Retina (tissue), 1 donor: Measurements from ENCODE around the gene TEX11.
"Not testable (repeated sequence)": the region's sequence is repeated elsewhere in the genome, so short reads cannot be mapped to it uniquely, and the experiment has no call there.

Source experiments
- DNase-seq: peaks from one replicate; pipeline ENCODE4 v3.0.0-alpha.2; 2016

TEX11 gene

DNA sequence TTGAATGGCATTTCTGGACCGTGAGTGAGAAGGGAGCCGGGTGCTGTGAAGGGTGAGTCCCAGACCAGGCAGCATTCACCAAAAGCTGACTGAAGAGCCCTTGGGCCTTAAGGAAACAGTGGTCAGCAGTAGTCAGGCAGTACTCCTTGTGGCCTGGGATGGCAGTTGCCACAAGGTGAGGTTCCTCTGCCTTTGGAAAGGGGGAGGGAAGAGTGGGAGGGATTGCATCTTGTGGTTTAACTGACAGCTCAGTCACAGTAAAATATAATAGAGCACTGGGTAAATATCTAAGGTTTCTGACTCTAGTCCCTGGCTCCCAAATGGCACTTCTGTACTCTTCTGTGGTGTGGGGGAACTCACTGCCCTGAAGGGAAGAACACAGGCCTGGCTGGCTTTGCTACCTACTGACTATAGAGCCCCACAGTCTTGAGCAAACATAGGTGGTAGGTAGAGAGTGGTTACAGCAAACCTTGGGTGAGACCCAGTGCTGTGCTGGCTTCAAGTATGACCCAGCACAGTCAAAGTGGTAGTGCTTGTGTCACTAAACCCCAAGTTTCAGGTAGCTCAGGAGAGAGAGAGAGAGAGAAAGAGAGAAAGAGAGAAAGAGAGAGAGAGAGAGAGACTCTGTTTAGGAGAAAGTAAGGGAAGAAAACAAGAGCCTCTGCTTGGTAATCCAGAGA is 154.2 kb downstream of the TEX11 start:
- no peak for DNase-seq

DNA sequence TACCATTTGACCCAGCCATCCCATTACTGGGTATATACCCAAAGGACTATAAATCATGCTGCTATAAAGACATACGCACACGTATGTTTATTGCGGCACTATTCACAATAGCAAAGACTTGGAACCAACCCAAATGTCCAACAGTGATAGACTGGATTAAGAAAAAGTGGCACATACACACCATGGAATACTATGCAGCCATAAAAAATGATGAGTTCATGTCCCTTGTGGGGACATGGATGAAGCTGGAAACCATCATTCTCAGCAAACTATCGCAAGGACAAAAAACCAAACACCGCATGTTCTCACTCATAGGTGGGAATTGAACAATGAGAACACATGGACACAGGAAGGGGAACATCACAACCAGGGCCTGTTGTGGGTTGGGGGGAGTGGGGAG is 174.7 kb downstream of the TEX11 start:
- not testable (repeated sequence) for DNase-seq

DNA sequence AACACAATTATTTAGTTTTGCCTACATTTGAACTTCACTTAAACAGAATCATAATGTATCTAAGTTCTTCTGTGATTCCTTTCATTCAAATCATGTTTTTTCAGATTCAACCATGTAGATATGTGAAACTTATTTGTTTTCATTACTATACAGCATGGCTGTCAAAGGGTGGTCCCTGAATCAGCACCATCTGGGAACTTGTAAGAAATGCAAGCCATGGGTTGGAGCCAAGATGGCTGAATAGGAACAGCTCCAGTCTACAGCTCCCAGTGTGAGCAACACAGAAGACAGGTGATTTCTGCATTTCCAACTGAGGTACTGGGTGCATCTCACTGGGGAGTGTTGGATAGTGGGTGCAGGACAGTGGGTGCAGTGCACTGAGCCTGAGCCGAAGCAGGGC is 180.6 kb downstream of the TEX11 start:
- DNase-seq, result not testable (repeated sequence)

DNA sequence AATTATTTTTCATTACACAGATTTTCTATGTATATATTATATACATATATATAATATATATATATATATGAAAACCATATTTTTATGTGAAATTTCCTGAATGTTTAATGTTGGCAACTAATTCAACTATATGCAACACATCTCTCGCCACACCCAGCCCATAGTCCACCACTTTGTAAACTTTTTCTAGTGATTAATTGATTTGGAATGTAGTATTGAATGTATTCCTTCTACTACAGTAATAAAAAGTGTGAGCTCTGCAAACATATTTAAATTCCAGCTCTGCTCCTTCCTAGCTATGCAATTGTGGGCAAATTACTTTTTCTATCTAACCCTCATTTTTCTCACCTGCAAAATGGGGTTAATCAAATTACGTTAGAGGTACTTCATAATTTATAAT is 187.8 kb downstream of the TEX11 start:
- DNase-seq, result no peak

DNA sequence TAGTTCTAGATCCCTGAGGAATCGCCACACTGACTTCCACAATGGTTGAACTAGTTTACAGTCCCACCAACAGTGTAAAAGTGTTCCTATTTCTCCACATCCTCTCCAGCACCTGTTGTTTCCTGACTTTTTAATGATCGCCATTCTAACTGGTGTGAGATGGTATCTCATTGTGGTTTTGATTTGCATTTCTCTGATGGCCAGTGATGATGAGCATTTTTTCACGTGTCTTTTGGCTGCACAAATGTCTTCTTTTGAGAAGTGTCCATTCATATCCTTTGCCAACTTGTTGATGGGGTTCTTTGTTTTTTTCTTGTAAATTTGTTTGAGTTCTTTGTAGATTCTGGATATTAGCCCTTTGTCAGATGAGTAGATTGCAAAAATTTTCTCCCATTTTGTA is 197.2 kb downstream of the TEX11 start:
- DNase-seq, result not testable (repeated sequence)

DNA sequence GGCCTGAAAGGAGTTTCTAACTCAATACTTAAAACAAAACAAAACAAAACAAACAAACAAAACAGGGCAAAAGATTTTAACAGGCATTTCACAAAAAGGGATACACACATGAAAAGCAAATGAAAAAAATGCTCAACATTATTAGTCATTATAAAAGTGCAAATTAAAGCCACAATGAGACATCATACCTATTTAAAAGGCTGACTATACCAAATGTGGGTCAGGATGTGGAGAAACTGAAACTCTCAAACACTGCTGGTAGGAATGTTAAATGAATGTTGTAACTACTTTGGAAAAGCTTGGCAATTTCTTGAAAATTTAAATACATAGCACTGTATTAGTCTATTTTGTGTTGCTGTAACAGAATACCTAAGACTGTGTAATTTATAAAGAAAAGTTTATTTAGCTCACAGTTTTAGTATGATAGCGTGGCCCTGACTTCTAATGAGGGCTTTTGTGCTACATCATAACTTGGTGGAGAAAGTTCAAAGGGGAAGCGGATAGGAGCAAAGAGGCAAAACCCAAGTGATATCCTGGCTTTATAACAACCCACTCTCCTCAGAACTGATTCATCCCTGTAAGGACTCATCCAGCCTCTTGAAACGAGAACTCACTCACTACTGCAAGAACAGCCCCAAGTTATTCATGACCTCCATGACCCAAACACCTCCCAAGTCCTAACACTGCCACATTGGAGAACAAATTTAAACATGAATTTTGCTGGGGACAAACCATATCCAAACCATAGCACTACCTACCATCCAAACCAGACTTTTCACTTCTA is 214.0 kb downstream of the TEX11 start:
- no peak for DNase-seq

DNA sequence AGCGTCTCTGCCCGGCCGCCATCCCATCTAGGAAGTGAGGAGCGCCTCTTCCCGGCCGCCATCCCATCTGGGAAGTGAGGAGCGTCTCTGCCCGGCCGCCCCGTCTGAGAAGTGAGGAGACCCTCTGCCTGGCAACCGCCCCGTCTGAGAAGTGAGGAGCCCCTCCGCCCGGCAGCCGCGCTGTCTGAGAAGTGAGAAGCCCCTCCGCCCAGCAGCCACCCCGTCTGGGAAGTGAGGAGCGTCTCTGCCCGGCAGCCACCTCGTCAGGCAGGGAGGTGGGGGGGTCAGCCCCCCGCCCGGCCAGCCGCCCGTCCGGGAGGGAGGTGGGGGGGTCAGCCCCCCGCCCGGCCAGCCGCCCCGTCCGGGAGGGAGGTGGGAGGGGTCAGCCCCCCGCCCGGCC is 229.1 kb downstream of the TEX11 start:
- DNase-seq, result not testable (repeated sequence)

DNA sequence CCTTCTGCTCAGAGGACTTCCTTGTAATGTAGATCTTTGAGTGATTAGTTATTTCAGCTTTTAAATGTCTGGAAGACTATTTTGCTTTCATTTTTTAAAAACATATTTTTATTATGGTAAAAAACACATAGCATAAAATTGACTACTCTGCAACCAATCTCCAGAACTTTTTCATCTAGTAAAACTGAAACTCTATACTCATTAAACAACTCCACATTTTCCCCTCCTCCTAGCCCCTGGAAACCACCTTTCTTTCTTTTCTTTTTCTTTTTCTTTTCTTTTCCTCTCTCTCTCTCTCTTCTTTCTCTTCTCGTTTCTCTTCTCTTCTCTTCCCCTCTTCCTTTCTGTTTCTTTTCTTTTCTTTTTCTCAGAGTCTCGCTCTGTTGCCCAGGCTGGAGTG is 233.2 kb downstream of the TEX11 start:
- no peak for DNase-seq

DNA sequence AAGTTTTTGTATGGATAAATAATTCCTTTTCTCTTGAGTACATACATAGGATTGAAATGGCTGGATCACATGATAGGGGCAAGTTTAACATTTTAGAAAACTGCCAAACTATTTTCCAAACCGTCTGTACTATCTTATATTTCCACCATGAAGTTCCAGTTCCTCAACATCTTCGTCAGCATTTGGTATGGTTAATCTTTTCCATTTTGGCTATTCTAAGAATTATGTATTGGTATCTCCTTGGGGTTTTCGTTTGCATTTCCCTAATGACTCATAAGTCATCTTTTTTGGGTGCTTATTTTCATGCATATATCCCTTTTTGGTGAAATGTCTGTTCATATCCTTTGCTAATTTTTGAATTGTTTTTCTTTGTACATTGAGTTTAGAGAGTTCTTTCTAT is 236.2 kb downstream of the TEX11 start:
- no peak for DNase-seq

DNA sequence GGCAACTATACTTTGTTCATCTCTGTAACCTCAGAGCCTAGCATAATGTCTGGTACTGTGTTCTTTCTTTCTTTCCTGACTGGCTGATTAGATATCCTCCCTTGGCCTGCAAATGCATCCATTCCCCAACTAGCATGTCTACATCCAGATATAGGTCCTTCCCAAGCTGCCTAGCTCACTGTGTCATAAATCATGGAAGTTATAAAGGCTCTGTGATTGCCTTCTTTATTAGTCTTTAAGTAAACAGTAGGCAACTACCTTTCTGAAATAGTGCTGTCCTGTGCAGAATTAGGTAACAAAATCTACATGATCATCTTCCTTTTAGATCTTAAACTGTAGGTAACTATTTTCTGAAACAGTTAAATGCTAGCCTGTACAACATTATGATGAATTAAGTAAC is 239.4 kb downstream of the TEX11 start:
- no peak for DNase-seq

DNA sequence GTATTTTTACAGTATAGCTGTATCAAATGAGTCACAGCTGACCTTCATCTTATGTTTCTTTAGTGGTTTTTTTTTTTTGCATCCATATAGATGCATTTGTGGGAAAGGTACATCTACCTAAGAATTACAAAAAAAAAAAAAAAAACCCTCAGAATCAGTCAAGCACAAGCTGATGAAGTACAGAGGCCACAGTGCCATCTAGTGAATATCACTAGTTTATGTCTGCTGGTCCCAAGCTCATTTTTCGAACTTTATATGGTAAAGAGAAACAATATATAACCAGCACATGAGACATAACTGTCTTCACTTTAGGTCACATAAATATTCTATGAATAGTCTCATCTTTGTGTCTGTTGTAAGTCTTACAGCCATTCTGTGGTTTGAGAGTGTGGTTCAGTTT is 243.8 kb downstream of the TEX11 start:
- peak; percentile 1 for DNase-seq

DNA sequence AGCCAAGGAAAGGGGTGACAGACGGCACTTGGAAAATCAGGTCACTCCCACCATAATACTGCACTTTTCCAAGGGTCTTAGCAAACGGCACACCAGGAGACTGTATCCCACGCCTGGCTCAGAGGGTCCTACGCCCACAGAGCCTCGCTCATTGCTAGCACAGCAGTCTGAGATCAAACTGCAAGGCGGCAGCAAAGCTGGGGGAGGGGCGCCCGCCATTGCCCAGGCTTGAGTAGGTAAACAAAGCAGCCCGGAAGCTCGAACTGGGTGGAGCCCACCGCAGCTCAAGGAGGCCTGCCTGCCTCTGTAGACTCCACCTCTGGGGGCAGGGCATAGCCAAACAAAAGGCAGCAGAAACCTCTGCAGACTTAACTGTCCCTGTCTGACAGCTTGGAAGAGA is 247.4 kb downstream of the TEX11 start:
- DNase-seq, result not testable (repeated sequence)

DNA sequence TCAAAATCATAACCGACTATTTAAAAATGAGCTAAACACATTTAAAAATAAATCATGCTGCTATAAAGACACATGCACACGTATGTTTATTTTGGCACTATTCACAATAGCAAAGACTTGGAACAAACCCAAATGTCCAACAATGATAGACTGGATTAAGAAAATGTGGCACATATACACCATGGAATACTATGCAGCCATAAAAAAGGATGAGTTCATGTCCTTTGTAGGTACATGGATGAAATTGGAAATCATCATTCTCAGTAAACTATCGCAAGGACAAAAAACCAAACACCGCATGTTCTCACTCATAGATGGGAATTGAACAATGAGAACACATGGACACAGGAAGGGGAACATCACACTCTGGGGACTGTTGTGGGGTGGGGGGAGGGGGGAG is 251.0 kb downstream of the TEX11 start:
- DNase-seq, result not testable (repeated sequence)

DNA sequence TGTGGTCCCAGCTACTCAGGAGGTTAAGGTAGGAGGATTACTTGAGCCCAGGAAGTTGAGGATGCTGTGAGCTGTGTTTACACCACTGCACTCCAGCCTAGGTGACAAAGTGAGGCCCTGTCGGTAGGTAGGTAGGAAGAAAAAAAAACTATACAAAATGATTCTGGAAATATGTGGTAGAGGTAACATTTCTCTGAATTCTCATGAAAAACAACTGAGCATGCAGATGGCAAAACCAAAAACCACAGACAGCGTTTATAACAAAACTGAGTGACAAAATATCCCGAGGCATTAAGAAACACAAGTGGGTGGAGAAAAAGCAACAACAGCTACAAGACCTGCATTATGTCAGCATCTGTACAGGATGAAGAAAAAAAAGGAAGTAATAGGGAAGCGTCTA is 252.2 kb downstream of the TEX11 start:
- DNase-seq, result no peak

DNA sequence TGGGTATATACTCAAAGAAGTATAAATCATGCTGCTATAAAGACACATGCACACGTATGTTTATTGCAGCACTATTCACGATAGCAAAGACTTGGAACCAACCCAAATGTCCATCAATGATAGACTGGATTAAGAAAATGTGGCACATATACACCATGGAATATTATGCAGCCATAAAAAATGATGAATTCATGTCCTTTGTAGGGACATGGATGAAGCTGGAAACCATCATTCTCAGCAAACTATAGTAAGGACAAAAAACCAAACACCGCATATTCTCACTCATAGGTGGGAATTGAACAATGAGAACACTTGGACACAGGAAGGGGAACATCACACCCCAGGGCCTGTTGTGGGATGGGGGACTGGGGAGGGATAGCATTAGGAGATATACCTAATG is 260.6 kb downstream of the TEX11 start:
- not testable (repeated sequence) for DNase-seq

DNA sequence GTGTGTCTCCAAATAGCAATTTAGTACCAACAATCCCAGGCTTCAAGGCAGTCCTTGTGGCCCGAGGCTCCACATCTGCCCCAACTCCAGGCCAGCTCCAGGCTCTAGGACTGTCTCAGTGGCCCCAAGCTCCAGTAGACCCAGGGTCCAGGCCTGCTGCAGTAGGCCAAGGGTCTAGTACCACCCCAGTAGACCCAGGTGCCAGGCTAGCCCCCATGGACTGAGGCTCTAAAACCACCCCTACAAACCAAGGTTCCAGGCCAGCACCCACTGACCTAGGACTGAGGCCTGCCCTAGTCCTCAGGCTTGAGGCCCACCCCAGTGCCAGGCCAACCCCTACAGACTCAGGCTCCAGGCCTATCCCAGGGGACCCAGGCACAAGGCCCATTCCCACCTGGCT is 272.3 kb downstream of the TEX11 start:
- DNase-seq, result no peak

DNA sequence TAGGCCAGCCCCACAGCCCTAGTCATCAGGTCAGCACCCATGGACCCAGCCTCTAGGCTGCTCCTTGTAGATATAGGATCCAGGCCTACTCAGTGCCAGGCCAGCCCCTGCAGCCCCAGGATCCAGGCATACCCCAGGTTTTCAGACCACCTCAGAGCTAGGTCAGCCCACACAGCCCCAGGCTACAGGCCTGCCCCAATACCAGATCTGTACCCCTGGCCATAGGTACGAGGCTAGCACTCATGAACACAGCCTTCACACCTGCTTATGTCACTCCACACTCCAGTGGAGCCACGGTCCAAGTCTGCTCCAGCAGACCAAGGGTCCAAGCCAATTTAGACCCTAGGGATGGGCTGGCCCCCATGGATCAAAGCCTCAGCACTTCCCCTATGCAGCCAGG is 272.8 kb downstream of the TEX11 start:
- no peak for DNase-seq

DNA sequence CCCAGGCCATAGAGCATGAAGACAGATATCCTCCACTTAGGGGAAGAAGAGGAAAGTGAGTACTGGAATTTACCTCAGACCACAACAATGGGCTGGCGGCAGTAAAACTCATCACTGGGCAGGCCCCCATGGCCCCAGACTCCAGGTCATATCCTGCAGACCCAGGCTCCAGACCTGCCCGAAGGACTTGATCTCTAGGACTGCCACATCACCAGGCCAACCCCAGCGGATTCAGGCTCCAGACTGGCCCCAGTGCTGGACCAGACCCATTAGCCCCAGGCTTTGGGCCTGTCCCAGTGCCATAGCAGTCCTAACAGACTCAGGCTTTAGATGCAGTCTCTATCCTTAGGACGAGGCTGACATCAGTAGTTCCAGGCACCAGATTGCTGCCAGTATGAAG is 273.3 kb downstream of the TEX11 start:
- no peak for DNase-seq

DNA sequence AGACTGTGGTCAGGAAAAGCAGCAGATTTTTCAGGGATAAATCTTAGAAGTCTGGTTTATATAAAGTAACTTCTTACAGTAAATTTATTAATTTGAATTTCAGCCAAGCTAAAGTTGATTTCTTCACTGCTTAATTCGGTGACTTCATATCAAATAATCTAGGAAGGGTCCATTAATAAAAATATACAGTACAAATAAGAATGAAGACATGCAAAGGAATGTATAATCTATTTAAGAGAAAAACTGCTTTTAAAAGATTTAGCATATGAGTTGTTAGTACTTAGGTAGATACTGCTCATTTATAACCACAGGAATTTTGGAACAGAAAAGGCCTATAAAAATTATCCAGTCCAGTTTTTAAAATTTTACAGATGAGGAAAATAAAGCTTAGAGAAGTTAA is 286.8 kb downstream of the TEX11 start:
- DNase-seq, result no peak

DNA sequence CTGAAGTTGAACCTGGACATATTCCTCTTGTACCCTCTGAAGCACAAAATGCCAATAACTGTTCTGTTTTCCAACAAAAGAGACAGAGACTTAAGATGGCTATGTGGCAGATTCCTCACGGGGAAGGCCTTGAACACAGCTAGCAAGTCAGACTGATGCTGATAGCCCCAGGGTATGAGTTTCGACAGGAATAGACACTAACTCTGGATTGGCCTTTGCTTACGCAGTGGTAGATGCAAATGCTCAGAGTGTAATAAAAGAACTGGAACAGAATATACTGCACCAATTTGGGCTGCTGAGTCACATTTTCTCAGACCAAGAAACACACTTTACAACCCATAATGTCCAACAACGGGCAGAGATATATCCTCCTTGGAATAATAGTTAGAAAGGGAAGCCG is 290.0 kb downstream of the TEX11 start:
- DNase-seq, result no peak

DNA sequence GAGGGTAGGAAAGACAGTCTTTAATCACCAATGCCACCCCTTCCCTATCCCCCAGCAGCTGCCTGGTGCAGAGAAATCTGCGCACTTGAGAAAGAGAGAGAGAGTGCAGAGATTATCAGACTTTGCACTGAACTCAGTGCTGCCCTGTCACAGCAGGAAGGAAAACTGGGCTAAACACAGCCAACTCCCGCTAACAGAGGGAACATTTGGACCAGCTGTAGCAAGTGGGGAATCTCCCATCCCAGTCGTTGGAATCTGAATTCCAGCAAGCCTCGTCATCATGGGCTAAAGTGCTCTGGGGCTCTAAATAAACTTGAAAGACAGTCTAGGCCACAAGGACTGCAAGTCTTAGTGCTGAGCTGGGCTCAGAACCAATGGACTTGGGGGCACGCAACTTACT is 295.2 kb downstream of the TEX11 start:
- DNase-seq, result no peak

DNA sequence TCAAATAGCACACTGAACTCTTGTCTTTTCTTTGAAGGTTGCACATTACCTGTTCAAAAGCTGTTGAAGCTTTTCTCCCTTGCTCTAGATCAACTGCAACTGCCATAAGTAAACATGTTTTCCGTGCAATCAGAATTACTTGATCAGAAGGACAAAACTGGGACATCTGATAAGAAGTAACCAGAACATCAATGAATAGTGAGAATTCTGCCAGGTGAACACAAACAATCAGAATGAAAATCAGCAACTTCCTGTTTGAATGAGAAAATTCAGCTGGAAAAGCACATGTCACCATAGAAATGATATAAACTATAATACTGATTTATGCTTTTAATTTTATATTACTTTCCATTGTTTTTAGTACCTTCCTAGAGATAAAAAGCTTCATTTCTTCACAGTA is 303.2 kb downstream of the TEX11 start:
- no peak for DNase-seq

DNA sequence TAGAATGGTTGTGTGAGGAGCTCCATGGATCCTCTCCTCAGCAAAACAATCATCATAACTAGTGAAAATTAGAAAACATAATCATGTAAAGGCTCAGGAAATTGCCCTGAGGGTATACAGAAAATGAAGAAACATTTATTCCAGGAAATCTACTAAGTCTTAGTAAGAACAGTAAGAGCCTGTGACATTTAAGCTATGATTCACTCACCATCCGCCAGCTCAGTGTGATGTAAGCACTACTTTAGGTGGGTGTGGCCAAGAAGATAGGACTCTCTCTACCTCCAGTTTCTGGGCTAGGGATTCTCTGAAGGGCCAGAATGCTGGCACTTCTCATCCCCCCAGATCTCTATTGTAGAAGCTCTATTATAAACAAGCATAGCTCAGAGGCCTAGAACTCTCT is 316.4 kb downstream of the TEX11 start:
- no peak for DNase-seq

DNA sequence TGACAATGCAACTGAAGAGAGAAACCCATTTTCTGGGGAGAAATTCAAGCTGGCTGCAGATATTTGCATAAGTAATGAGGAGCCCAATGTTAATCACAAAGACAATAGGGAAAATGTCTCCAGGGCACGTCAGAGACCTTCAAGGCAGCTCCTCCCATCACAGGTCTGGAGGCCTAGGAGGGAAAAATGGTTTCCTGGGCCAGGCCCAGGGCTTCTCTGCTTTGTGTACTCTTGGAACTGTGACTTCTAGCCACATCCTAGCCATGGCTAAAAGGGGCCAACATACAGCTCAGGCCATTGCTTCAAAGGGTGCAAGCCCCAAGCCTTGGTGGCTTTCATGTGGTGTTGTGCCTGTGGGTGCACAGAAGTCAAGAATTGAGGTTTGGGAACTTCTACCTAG is 321.4 kb downstream of the TEX11 start:
- not testable (repeated sequence) for DNase-seq

DNA sequence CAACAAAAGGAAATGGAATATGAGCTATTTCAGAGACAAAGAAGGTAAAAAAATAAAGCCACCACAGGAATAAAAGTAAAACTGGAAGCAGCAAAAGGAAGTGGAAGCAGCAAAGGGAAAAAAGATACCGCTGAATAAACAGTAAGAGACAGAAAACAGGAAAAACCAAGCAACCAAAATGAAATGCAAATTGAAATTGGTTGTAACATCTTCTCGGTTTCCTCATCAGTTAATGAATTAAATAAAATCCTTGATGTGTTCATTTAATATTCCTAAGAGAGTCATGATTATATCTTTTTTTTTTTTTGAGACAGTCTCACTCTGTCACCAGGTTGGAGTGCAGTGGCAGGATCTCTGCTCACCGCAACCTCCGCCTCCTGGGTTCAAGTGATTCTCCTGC is 331.1 kb downstream of the TEX11 start:
- DNase-seq, result no peak
